ENCODE results near the gene TRPM6.

TRPM6 gene

GRCh38 chr9:74718709-74719108, 169.0 kb downstream of the TRPM6 start:
- no peak for TF ChIP-seq CTCF (IDR thresholded peaks at IDR 0.05; ENCODE audit: low read depth, low read length)
- in situ Hi-C loops (cut with HindIII; ENCODE audit: low sequenced_read_pairs): no loop called here
- DNase-seq (ENCODE audit: low read depth, low spot score): no peak
- no peak overlapping the region for H3K4me3 ChIP-seq (ENCODE audit: low read depth, low read length)

- H3K4me3 ChIP-seq (ENCODE audit: low read depth, low read length): no peak overlapping the region
- no peak for DNase-seq (ENCODE audit: low read depth, low spot score)
- no peak for TF ChIP-seq CTCF (IDR thresholded peaks at IDR 0.05; ENCODE audit: low read depth, low read length)
- in situ Hi-C loops (cut with HindIII; ENCODE audit: low sequenced_read_pairs): no loop called here
Observed at GRCh38 chr9:74711341-74711740, 176.4 kb downstream of the TRPM6 start.

GRCh38 chr9:74697535-74697934, 190.2 kb downstream of the TRPM6 start:
- in situ Hi-C loops (cut with HindIII; ENCODE audit: low sequenced_read_pairs): no loop called here
- no peak for TF ChIP-seq CTCF (IDR thresholded peaks at IDR 0.05; ENCODE audit: low read depth, low read length)
- H3K4me3 ChIP-seq (ENCODE audit: low read depth, low read length): no peak overlapping the region
- no peak for DNase-seq (ENCODE audit: low read depth, low spot score)

GRCh38 chr9:74696520-74696919, 191.2 kb downstream of the TRPM6 start:
- no peak overlapping the region for H3K4me3 ChIP-seq (ENCODE audit: low read depth, low read length)
- in situ Hi-C loops (cut with HindIII; ENCODE audit: low sequenced_read_pairs): no loop called here
- no peak for DNase-seq (ENCODE audit: low read depth, low spot score)
- TF ChIP-seq CTCF (IDR thresholded peaks at IDR 0.05; ENCODE audit: low read depth, low read length): no peak

GRCh38 chr9:74691058-74691457, 196.7 kb downstream of the TRPM6 start:
- no peak for TF ChIP-seq CTCF (IDR thresholded peaks at IDR 0.05; ENCODE audit: low read depth, low read length)
- no peak for DNase-seq (ENCODE audit: low read depth, low spot score)
- in situ Hi-C loops (cut with HindIII; ENCODE audit: low sequenced_read_pairs): no loop called here
- no peak overlapping the region for H3K4me3 ChIP-seq (ENCODE audit: low read depth, low read length)

GRCh38 chr9:74683322-74683721, 204.4 kb downstream of the TRPM6 start:
- no peak for DNase-seq (ENCODE audit: low read depth, low spot score)
- no peak for TF ChIP-seq CTCF (IDR thresholded peaks at IDR 0.05; ENCODE audit: low read depth, low read length)
- no peak overlapping the region for H3K4me3 ChIP-seq (ENCODE audit: low read depth, low read length)
- in situ Hi-C loops (cut with HindIII; ENCODE audit: low sequenced_read_pairs): no loop called here

GRCh38 chr9:74681906-74682305, 205.8 kb downstream of the TRPM6 start:
- DNase-seq (ENCODE audit: low read depth, low spot score): no peak
- in situ Hi-C loops (cut with HindIII; ENCODE audit: low sequenced_read_pairs): no loop called here
- no peak overlapping the region for H3K4me3 ChIP-seq (ENCODE audit: low read depth, low read length)
- TF ChIP-seq CTCF (IDR thresholded peaks at IDR 0.05; ENCODE audit: low read depth, low read length): no peak
